ENCODE data around the gene SLC37A1. TPM values are rescaled to one million over a fixed set of nuclear protein-coding genes. Genes with fewer than 3 reads are reported as not detected.

SLC37A1 gene
- total RNA-seq, 1 experiment from 2014 or later, result 23.5 TPM

DNA sequence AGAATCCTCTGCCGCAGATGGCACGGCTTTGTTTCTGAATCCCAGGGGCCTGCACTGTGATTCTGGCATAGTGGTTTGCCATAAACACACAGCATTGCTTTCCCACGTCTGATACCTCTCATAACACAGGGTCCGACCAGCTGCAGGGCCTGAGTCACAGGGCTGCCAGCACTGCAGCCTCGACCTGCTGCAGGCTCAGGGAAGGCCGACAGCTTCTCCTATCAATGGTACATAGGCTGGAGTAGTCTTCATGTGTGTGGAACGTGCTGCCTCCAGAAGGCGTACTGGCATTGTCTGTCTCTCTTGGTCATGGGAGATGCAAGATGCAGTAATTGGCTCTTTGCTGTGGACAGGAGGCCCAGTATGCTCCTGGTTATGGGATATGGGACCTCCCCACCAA lies 86.3 kb downstream of the SLC37A1 start:
- TF ChIP-seq, protein P1, sequence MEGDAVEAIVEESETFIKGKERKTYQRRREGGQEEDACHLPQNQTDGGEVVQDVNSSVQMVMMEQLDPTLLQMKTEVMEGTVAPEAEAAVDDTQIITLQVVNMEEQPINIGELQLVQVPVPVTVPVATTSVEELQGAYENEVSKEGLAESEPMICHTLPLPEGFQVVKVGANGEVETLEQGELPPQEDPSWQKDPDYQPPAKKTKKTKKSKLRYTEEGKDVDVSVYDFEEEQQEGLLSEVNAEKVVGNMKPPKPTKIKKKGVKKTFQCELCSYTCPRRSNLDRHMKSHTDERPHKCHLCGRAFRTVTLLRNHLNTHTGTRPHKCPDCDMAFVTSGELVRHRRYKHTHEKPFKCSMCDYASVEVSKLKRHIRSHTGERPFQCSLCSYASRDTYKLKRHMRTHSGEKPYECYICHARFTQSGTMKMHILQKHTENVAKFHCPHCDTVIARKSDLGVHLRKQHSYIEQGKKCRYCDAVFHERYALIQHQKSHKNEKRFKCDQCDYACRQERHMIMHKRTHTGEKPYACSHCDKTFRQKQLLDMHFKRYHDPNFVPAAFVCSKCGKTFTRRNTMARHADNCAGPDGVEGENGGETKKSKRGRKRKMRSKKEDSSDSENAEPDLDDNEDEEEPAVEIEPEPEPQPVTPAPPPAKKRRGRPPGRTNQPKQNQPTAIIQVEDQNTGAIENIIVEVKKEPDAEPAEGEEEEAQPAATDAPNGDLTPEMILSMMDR (conservative IDR thresholded peaks at IDR 0.05), result no peak
- no peak for TF ChIP-seq EZH2 (IDR thresholded peaks at IDR 0.05; ENCODE audit: low read depth)
- ChIA-PET POLR2A (ENCODE audit: unreplicated experiment) (no interaction called here), CTCF (interaction anchor here (0.6 kb wide), 1 partner anchor 17 kb away, joined by 9 read pairs; no protein-coding TSS in a partner anchor)
- no TSS peak for BruUV-seq (replicated peaks)
- no peaks in the 10 kb centered on the region for H3K9me2 ChIP-seq (ENCODE audit: insufficient read depth)
- no peak overlapping the region for H3K4me3 ChIP-seq
- H3K4me2 ChIP-seq, result no peak overlapping the region
- no peaks in the 10 kb centered on the region for H3K4me1 ChIP-seq (replicated peaks; ENCODE audit: insufficient read depth)
- DNase-seq, result no peak
- H3K36me3 ChIP-seq (ENCODE audit: low read depth), result no peaks in the 10 kb centered on the region
- 0 out of 2 replicates have a peak, but pooled peaks cover 2% of the 10 kb centered on the region for H3K27me3 ChIP-seq (ENCODE audit: insufficient read depth, low read depth)
- intact Hi-C loops (cut with micrococcal nuclease; ENCODE audit: unreplicated experiment), result no loop called here
- peaks cover 4% of the 10 kb centered on the region; the same call in 1 of the 2 replicates for H3K9me3 ChIP-seq (ENCODE audit: insufficient read depth, low read depth)
- no peaks in the 10 kb centered on the region for H3F3A ChIP-seq (ENCODE audit: insufficient read depth, low read depth)
- H2AFZ ChIP-seq, result no peak overlapping the region
- no peaks in the 10 kb centered on the region for H3K79me2 ChIP-seq (ENCODE audit: low read depth)
- H3K27ac ChIP-seq, result no peak overlapping the region
- H4K20me1 ChIP-seq (ENCODE audit: insufficient read depth), result no peaks in the 10 kb centered on the region

DNA sequence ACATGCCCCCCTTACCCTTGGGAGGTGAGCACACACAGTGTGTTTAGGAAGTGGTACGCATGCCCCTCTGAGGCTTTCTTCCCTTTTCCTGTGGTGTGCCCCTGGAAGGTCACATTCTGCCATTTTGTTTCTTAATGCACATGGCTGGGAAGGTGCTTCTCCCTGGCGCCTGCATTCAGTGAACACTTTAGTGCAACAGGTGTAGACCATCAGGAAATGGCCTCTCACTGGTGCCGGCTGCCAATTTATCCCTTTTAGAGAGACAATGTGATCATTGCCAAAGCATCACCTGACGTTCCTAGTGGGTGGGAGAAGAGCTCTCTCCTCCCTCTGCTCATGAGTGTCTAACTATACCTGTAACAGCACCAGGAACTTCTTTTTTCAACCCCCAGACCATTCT lies 88.0 kb downstream of the SLC37A1 start:
- Histone ChIP-seq H4K20me1 (ENCODE audit: insufficient read depth) (no peaks in the 10 kb centered on the region), H3K36me3 (ENCODE audit: low read depth) (no peaks in the 10 kb centered on the region), H3K9me2 (ENCODE audit: insufficient read depth) (no peaks in the 10 kb centered on the region), H3F3A (ENCODE audit: insufficient read depth, low read depth) (no peaks in the 10 kb centered on the region), H3K4me1 (replicated peaks; ENCODE audit: insufficient read depth) (no peaks in the 10 kb centered on the region), H3K27me3 (ENCODE audit: insufficient read depth, low read depth) (0 out of 2 replicates have a peak, but pooled peaks cover 2% of the 10 kb centered on the region), H3K9me3 (ENCODE audit: insufficient read depth, low read depth) (peaks cover 4% of the 10 kb centered on the region; the same call in 1 of the 2 replicates), H2AFZ (no peak overlapping the region), H3K4me3 (no peak overlapping the region), H3K4me2 (no peak overlapping the region), H3K79me2 (ENCODE audit: low read depth) (no peaks in the 10 kb centered on the region), H3K27ac (no peak overlapping the region)
- ChIA-PET POLR2A (ENCODE audit: unreplicated experiment) (no interaction called here), CTCF (no interaction called here)
- TF ChIP-seq EZH2 (IDR thresholded peaks at IDR 0.05; ENCODE audit: low read depth), result no peak
- TF ChIP-seq, protein P1 (conservative IDR thresholded peaks at IDR 0.05), result no peak
- no TSS peak for BruUV-seq (replicated peaks)
- intact Hi-C loops (cut with micrococcal nuclease; ENCODE audit: unreplicated experiment), result no loop called here
- DNase-seq, result no peak

DNA sequence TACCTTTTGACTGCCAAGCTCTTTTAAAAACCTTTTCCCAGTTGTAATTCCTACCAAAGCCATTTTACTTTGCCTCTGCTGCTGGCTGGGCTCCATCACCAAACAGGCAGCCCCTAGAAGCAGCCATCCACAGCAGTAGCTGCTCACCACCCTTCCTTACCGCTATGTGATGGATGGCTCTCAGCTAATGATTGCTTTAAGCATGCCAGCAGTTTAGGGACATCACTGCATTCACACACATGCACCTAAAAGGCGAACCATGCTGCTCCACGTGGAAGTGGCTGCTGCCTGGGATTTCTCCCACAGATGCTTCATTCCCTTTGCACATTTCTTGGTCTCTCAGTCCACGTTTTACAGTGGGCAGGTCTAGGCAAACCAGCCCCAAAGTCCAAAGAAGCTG lies 93.5 kb downstream of the SLC37A1 start:
- H2AFZ ChIP-seq, result no peak overlapping the region
- H3K27ac ChIP-seq, result no peak overlapping the region
- H3K9me2 ChIP-seq (ENCODE audit: insufficient read depth), result no peaks in the 10 kb centered on the region
- DNase-seq, result no peak
- no peaks in the 10 kb centered on the region for H3K4me1 ChIP-seq (replicated peaks; ENCODE audit: insufficient read depth)
- TF ChIP-seq, protein P1 (conservative IDR thresholded peaks at IDR 0.05), result no peak
- TF ChIP-seq EZH2 (IDR thresholded peaks at IDR 0.05; ENCODE audit: low read depth), result no peak
- H3K79me2 ChIP-seq (ENCODE audit: low read depth), result no peaks in the 10 kb centered on the region
- H3K27me3 ChIP-seq (ENCODE audit: insufficient read depth, low read depth), result no peaks in the 10 kb centered on the region
- H3F3A ChIP-seq (ENCODE audit: insufficient read depth, low read depth), result no peaks in the 10 kb centered on the region
- H4K20me1 ChIP-seq (ENCODE audit: insufficient read depth), result no peaks in the 10 kb centered on the region
- no peaks in the 10 kb centered on the region for H3K36me3 ChIP-seq (ENCODE audit: low read depth)
- ChIA-PET CTCF (no interaction called here), POLR2A (ENCODE audit: unreplicated experiment) (no interaction called here)
- H3K4me3 ChIP-seq, result no peak overlapping the region
- peaks cover 4% of the 10 kb centered on the region; the same call in 1 of the 2 replicates for H3K9me3 ChIP-seq (ENCODE audit: insufficient read depth, low read depth)
- BruUV-seq (replicated peaks), result no TSS peak
- H3K4me2 ChIP-seq, result no peak overlapping the region
- intact Hi-C loops (cut with micrococcal nuclease; ENCODE audit: unreplicated experiment), result no loop called here
